ENCODE data around the gene AGPAT2. TPM values are rescaled to one million over a fixed set of nuclear protein-coding genes. Genes with fewer than 3 reads are reported as not detected.
"Not testable (repeated sequence)": the region's sequence is repeated elsewhere in the genome, so short reads cannot be mapped to it uniquely, and the experiment has no call there.

AGPAT2 gene
- total and polyA plus RNA-seq, 2 donors (not counting 1 experiment from before 2014, with no cell fraction given) = 25.1 to 28.4 TPM

- CTCF ChIA-PET = interaction anchor here (1.5 to 2.2 kb wide), 3 partner anchors 9 to 149 kb away, joined by 6 to 24 read pairs (median 7); no protein-coding TSS in a partner anchor
- no peak overlapping the region for H3K4me2 ChIP-seq (replicated peaks; ENCODE audit: low read depth, low read length, poor library complexity, severe bottlenecking)
- H3K4me3 Mint-ChIP-seq = no peak overlapping the region
- no peak for ATAC-seq (ENCODE audit: low read depth)
- WGBS (ENCODE audit: insufficient coverage) = 83% methylated on average over 9 of the region's 11 CpGs
- H4K20me1 ChIP-seq (ENCODE audit: control insufficient read depth, insufficient read depth, low read length, poor library complexity, severe bottlenecking) = no peaks in the 10 kb centered on the region
- H3K9ac ChIP-seq (ENCODE audit: low read length) = no peak overlapping the region
- H3K4me3 ChIP-seq (ENCODE audit: control extremely low read depth in 1 of 5, extremely low read depth in 1 of 5, insufficient read depth in 1 of 5, low read depth in 2 of 5, low read length in 4 of 5) = no peak overlapping the region
- no peaks in the 10 kb centered on the region for H3K79me2 ChIP-seq (ENCODE audit: control insufficient read depth, insufficient read depth, low read length)
- peaks cover 0 to 3% (median 1%) of the 10 kb centered on the region in 4 experiments for H3K27me3 ChIP-seq (replicated peaks in 1 of 4; ENCODE audit: control extremely low read depth in 1 of 4, control insufficient read depth in 3 of 4, insufficient read depth in 4 of 4, low read length in 3 of 4)
- H3K27ac Mint-ChIP-seq = no peak overlapping the region
- no peak overlapping the region for H2AFZ ChIP-seq (ENCODE audit: insufficient read depth, low read depth, low read length, poor library complexity, severe bottlenecking)
- intact Hi-C loops (cut with micrococcal nuclease) = no loop called here
- H3K4me1 Mint-ChIP-seq = no peaks in the 10 kb centered on the region
- H3K9me3 ChIP-seq (ENCODE audit: control extremely low read depth in 1 of 3, control insufficient read depth in 2 of 3, insufficient read depth in 1 of 3, low read length in 2 of 3) = no peaks in the 10 kb centered on the region
- peaks cover 4% of the 10 kb centered on the region for H3K27me3 Mint-ChIP-seq
- no peak for DNase-seq
- no peaks in the 10 kb centered on the region for H3K36me3 ChIP-seq (replicated peaks in 1 of 2; ENCODE audit: control extremely low read depth in 1 of 2, control insufficient read depth in 1 of 2, extremely low read depth in 1 of 2, insufficient read depth in 2 of 2, low read length in 1 of 2)
- no peak overlapping the region for H3K27ac ChIP-seq (ENCODE audit: low read length in 2 of 2)
- H3K4me1 ChIP-seq (ENCODE audit: control insufficient read depth in 2 of 2, insufficient read depth in 2 of 2, low read length in 2 of 2) = peaks cover 8 to 18% of the 10 kb centered on the region in 2 donors
- TF ChIP-seq EZH2 (IDR thresholded peaks at IDR 0.05; ENCODE audit: borderline replicate concordance, insufficient read depth, low read depth, low read length, poor library complexity, severe bottlenecking) (no peak), CTCF (IDR thresholded peaks at IDR 0.05) (no peak)
- POLR2A ChIA-PET = no interaction called here
- no peaks in the 10 kb centered on the region for H3K9me3 Mint-ChIP-seq (ENCODE audit: insufficient read depth)
Observed at GRCh38 chr9:136634904-136635303, 52.4 kb downstream of the AGPAT2 start.

- DNase-seq; intact Hi-C loops (cut with micrococcal nuclease); H3K27me3 Mint-ChIP-seq; H3K27ac Mint-ChIP-seq; ATAC-seq (ENCODE audit: low read depth); H3K4me1 Mint-ChIP-seq; H3K79me2 ChIP-seq (ENCODE audit: control insufficient read depth, insufficient read depth, low read length); H2AFZ ChIP-seq (ENCODE audit: insufficient read depth, low read depth, low read length, poor library complexity, severe bottlenecking); H4K20me1 ChIP-seq (ENCODE audit: control insufficient read depth, insufficient read depth, low read length, poor library complexity, severe bottlenecking); H3K9me3 Mint-ChIP-seq (ENCODE audit: insufficient read depth); H3K27ac ChIP-seq (ENCODE audit: low read length in 2 of 2); POLR2A ChIA-PET; H3K4me3 ChIP-seq (ENCODE audit: control extremely low read depth in 1 of 5, extremely low read depth in 1 of 5, insufficient read depth in 1 of 5, low read depth in 2 of 5, low read length in 4 of 5); H3K9me3 ChIP-seq (ENCODE audit: control extremely low read depth in 1 of 3, control insufficient read depth in 2 of 3, insufficient read depth in 1 of 3, low read length in 2 of 3); H3K36me3 ChIP-seq (replicated peaks in 1 of 2; ENCODE audit: control extremely low read depth in 1 of 2, control insufficient read depth in 1 of 2, extremely low read depth in 1 of 2, insufficient read depth in 2 of 2, low read length in 1 of 2); H3K9ac ChIP-seq (ENCODE audit: low read length); H3K4me2 ChIP-seq (replicated peaks; ENCODE audit: low read depth, low read length, poor library complexity, severe bottlenecking); H3K4me3 Mint-ChIP-seq: not testable (repeated sequence)
- Histone ChIP-seq H3K27me3 (replicated peaks in 1 of 4; ENCODE audit: control extremely low read depth in 1 of 4, control insufficient read depth in 3 of 4, insufficient read depth in 4 of 4, low read length in 3 of 4) (peaks cover 0 to 18% (median 2%) of the 10 kb centered on the region in 4 experiments), H3K4me1 (ENCODE audit: control insufficient read depth in 2 of 2, insufficient read depth in 2 of 2, low read length in 2 of 2) (peaks cover 11 to 21% of the 10 kb centered on the region in 2 donors)
- 93% methylated on average over 7 of the region's 36 CpGs for WGBS (ENCODE audit: insufficient coverage)
- CTCF ChIA-PET = interaction anchor here (0.7 to 2.2 kb wide), 8 partner anchors 12 to 147 kb away, joined by 3 to 124 read pairs (median 4); no protein-coding TSS in a partner anchor
Observed at GRCh38 chr9:136632491-136633106, 54.7 kb downstream of the AGPAT2 start.

- H3K9me3 ChIP-seq (ENCODE audit: control extremely low read depth in 1 of 3, control insufficient read depth in 2 of 3, insufficient read depth in 1 of 3, low read length in 2 of 3); H3K27ac ChIP-seq (ENCODE audit: low read length in 2 of 2); DNase-seq; H2AFZ ChIP-seq (ENCODE audit: insufficient read depth, low read depth, low read length, poor library complexity, severe bottlenecking); H3K9me3 Mint-ChIP-seq (ENCODE audit: insufficient read depth); H3K4me3 Mint-ChIP-seq; H3K4me2 ChIP-seq (replicated peaks; ENCODE audit: low read depth, low read length, poor library complexity, severe bottlenecking); H4K20me1 ChIP-seq (ENCODE audit: control insufficient read depth, insufficient read depth, low read length, poor library complexity, severe bottlenecking); H3K36me3 ChIP-seq (replicated peaks in 1 of 2; ENCODE audit: control extremely low read depth in 1 of 2, control insufficient read depth in 1 of 2, extremely low read depth in 1 of 2, insufficient read depth in 2 of 2, low read length in 1 of 2); H3K79me2 ChIP-seq (ENCODE audit: control insufficient read depth, insufficient read depth, low read length); intact Hi-C loops (cut with micrococcal nuclease); H3K27ac Mint-ChIP-seq; H3K27me3 Mint-ChIP-seq; H3K4me3 ChIP-seq (ENCODE audit: control extremely low read depth in 1 of 5, extremely low read depth in 1 of 5, insufficient read depth in 1 of 5, low read depth in 2 of 5, low read length in 4 of 5); ATAC-seq (ENCODE audit: low read depth); H3K9ac ChIP-seq (ENCODE audit: low read length); H3K4me1 Mint-ChIP-seq: not testable (repeated sequence)
- Histone ChIP-seq H3K4me1 (ENCODE audit: control insufficient read depth in 2 of 2, insufficient read depth in 2 of 2, low read length in 2 of 2) (peaks cover 11 to 21% of the 10 kb centered on the region in 2 donors), H3K27me3 (replicated peaks in 1 of 4; ENCODE audit: control extremely low read depth in 1 of 4, control insufficient read depth in 3 of 4, insufficient read depth in 4 of 4, low read length in 3 of 4) (peaks cover 0 to 23% (median 3%) of the 10 kb centered on the region in 4 experiments)
- POLR2A ChIA-PET = interaction anchor here (0.8 kb wide), 1 partner anchor 266 kb away, joined by 3 read pairs; no protein-coding TSS in a partner anchor
- CTCF ChIA-PET = interaction anchor here (0.6 to 1.4 kb wide), 16 partner anchors 13 to 320 kb away, joined by 3 to 124 read pairs (median 4); no protein-coding TSS in a partner anchor
- no CpG with 5 or more reads among the region's 13 CpGs for WGBS (ENCODE audit: insufficient coverage)
Observed at GRCh38 chr9:136632072-136632471, 55.2 kb downstream of the AGPAT2 start.

All from B cell (primary cell).